ENCODE measurements around the gene UQCR11.
A peak's percentile ranks its signal among the peaks of the same experiment; 100 is the strongest.

UQCR11 gene

DNA sequence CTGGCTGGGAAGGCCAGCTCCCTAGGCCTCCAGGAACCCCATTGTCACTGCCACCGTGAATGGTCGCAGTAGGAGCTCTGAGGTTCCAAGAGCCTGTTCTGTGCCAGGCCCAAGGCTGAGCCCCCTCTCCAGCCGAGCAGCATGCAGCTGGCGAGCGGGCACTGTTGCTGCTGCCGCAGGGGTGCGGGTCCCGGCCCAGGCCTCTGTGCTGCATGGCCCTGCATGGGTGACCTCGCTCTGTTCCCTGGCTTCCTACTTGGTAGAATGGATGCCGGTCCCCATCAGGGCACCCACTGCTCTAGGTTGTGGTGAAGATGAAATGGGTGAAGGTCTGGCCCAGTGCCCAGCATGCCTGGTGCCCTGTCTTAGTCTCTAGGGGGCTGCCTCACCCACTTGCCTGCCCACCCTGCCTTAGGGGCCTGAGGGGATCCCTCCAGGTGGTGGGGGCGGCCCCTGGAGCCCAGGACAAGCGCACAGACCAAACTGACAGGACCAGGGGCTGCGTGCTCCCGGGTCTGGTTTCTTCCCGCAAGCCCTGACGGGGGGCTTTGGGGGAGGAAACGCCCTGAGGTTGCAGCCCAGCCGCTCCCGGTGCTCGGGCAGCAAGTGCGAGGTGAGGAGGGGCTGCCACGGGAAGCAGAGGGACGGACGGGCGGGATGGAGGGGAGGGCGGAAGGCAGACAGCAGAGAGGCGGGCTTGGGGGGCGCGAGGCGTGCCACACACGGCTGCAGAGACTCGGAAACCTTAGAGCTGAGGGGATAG lies 8.7 kb upstream of the UQCR11 start:
- DNase-seq = no peak

GRCh38 chr19:1613146-1613545 lies 7.9 kb upstream of the UQCR11 start:
- DNase-seq = no peak

- DNase-seq = no peak
These were observed 7.1 kb upstream of the UQCR11 start for GRCh38 chr19:1612114-1613086.

DNA sequence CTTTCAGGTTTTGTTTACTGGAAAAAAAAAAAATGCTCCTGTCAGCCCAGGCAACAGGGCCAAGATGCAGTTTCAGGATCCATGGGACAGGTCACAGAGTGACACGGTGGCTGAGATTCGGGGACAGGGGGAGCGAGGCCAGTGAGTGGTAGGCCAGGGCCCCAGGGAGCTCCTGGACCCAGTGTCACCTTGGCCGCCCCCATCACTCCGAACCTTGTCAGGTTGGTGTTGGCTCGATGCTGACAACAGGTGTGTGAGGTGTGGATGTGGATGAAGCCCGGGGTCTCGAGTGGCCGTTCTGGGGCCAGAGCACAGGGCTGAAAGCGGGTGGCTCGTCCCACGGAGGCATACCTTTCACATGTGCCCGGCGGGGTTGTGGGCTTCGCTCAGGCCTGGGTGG lies 6.1 kb upstream of the UQCR11 start:
- no peak for DNase-seq

GRCh38 chr19:1610579-1610978 lies 5.3 kb upstream of the UQCR11 start:
- DNase-seq = no peak

GRCh38 chr19:1609680-1610474 lies 4.6 kb upstream of the UQCR11 start:
- no peak for DNase-seq

DNA sequence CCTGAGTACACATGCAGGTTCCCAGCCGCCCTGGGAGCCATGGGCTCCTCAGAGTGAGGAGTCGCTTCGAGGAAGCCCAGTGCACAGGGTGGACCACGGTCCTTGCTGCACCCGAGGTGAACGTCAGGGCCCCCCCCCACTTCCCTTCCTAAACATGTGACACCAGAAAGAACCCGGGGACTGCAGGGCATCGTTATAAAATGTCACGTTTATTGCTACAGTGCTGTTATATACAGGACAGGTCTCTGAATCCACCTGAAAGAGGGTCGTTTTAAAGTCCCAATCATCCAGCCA lies 3.8 kb upstream of the UQCR11 start:
- no peak for DNase-seq

DNA sequence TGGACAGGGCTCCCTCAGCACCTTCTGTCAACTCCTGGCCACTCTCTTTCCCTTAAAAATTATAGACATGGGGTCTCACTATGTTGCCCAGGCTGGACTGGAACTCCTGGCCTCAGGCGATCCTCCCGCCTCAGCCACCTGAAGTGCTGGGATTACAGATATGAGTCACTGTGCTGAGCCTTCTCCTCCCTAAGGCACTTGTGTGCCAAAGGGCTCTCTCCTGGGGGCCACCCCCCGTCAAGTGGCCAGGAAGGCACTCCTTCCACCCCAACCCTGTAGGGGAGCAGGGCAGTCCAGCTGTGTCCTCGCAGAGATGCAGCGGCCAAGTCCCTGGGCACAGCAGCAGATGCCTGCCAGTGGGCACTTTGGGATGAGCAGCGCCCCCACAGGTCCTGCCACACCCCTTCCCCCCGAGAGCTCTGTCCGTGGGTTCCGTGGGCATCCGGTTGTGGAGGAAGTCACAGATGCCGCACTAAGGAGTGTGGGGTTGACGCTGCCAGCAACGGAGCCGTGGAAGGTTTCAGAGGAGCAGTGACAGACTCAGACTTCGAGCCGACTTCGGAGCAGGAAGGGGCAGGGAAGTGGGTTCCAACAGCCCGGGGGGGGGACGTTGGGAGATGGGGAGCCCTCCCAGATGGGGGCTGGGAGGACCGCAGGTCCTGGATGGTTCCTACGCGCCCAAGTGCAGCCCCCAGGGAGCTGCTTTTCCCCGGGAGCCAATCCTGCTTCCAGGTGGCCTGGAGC lies 3.3 kb upstream of the UQCR11 start:
- DNase-seq = no peak

- no peak for DNase-seq
These were observed 933 bp upstream of the UQCR11 start for GRCh38 chr19:1606138-1606651.

GRCh38 chr19:1602091-1602707 lies 3.1 kb downstream of the UQCR11 start:
- no peak for DNase-seq

DNA sequence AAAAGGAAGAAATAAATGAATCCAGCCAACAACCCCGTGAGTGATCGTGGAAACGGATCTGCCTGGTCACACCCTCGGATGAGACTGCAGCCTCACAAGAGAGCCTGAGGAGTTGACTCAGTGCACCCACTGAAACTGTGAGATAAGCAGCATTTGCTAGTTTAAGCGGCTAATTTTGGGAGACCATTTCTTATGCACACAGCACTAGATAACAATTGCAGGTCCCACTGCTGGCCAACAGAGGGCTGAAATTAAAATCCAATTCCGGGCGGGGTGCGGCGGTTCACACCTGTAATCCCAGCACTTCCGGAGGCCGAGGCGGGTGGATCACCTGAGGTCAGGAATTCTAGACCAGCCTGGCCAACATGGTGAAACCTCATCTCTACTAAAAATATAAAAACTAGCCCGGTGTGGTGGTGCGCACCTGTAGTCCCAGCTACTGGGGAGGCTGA lies 3.6 kb downstream of the UQCR11 start:
- DNase-seq = no peak

DNA sequence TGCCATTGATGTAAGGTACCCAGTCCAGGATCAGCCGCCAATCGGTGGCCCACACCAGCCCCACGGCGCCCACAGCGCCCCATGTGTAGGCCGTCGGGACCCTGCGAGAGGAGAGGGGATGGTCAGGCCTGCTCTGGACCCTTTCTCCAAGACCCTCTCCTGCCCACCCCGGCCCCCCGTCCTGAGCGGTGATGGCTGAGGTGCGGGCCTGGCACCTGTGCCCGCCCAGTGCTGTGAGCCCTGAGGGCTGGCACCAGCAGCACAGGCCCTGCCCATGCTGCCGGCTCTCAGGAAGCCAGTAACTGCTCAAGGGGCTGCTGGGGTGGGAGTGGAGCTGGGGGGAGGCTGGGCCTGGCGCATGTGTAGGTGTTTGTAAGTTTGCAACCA lies 5.8 kb downstream of the UQCR11 start:
- no peak for DNase-seq

GRCh38 chr19:1598777-1599459 lies 6.3 kb downstream of the UQCR11 start:
- no peak for DNase-seq

DNA sequence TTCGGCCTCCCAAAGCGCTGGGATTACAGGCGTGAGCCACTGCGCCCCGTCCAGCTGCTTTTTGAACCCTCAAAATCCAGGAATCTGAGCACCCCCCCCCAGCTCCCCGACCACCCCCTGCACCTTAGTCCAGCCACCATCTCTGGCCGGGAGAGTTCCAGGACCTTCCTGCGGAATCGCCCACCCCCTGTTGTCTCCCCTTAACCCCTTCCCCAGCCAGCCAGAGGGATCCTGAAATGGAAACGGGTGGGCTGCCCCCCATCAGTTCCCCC lies 11.8 kb downstream of the UQCR11 start:
- no peak for DNase-seq

GRCh38 chr19:1592755-1593500 lies 12.3 kb downstream of the UQCR11 start, which contains the start of gene MBD3:
Gene MBD3, minus strand, starts transcription at chr19:1592865. Its CDS starts 234 bp downstream, at chr19:1592631.
- DNase-seq = peak; percentile 89

GRCh38 chr19:1592024-1592754 lies 13.1 kb downstream of the UQCR11 start:
- peak; percentile 86 for DNase-seq

GRCh38 chr19:1591421-1592023 lies 13.7 kb downstream of the UQCR11 start:
- peak; percentile 75 for DNase-seq

DNA sequence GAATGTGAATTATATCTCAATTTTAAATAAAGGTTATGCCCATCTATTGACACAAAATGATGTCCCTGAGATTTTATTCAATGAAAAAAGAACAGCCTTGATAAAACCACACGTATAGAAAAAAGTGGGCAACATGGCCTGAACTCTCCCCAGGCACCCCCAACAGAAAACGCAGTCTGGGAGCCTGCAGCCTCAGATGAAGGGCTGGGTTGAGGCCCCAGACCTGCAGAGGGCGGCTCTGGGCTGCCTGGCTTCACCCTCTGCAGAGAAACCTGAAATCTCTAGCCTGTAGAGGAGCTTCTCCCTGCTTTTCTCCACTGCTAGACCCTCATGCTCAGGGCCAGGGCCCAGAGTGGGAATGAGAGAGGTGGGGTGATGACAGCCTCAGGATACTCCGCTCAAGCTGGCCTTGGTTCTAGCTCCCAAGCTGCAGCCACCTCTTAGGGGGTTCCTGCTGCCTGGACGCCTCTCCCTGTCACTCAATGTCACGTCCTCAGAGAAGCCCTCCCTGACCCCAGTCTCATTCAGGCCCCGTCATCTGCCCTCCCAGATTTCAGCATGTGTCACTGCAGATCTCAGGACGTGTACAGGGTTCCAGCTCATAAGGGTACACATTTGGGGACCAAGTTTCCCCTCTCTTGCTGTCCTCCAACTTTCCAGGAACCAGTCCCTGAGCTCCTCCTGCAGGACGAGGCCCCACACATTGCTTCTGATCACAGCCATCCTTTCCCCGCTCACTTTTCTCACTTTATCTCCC lies 14.4 kb downstream of the UQCR11 start:
- DNase-seq = no peak

- no peak for DNase-seq
These were observed 17.4 kb downstream of the UQCR11 start for GRCh38 chr19:1587872-1588271.

Data from NCI-H2029 (cell line).